Gastrocnemius medialis (tissue), 4 donors: Measurements from ENCODE around the gene ZNF407. TPM values are rescaled to one million over a fixed set of nuclear protein-coding genes. Genes with fewer than 3 reads are reported as not detected.
A peak's percentile ranks its signal among the peaks of the same experiment; 100 is the strongest.

Experiments used
- ATAC-seq, 2 donors: fragments of 150-250 bp; one replicate each; pipeline ENCODE4 v1.9.1; 2016
- DNase-seq, 2 donors: peaks; one replicate each; pipeline ENCODE4 v3.0.0-alpha.2; 2019
- H3K27ac ChIP-seq, 4 donors: fragments of 200-600 bp; sonication (generic); 1 replicate in 1 of 4; 2 replicates in 3 of 4; pipeline ENCODE4 v1.5.1; 2016 to 2018; ENCODE audit warnings: mild to moderate bottlenecking in 2 of 4, moderate library complexity in 1 of 4
- H3K27me3 ChIP-seq, 3 donors: fragments of 200-600 bp; sonication (generic) in 2 of 3; 1 replicate in 1 of 3; 2 replicates in 2 of 3; pipeline versions ENCODE4 v1.5.1 to v1.6.0; 2016 to 2019; ENCODE audit warnings: mild to moderate bottlenecking in 1 of 3, moderate library complexity in 1 of 3
- H3K36me3 ChIP-seq, 2 donors: fragments of 200-600 bp; sonication (generic) in 1 of 2; one replicate each; pipeline ENCODE4 v1.5.1; 2017 to 2018
- H3K4me1 ChIP-seq, 2 donors: fragments of 200-600 bp; sonication (generic) in 1 of 2; one replicate each; pipeline ENCODE4 v1.5.1; 2016 to 2017; ENCODE audit warnings: mild to moderate bottlenecking in 2 of 2
- H3K4me3 ChIP-seq, 4 donors: fragments of 200-600 bp; sonication (generic) in 3 of 4; 1 replicate in 1 of 4; 2 replicates in 3 of 4; pipeline ENCODE4 v1.5.1; 2016 to 2019; ENCODE audit warnings: mild to moderate bottlenecking in 2 of 4
- H3K9me3 ChIP-seq, 3 donors: fragments of 200-600 bp; sonication (generic) in 2 of 3; 1 replicate in 1 of 3; 2 replicates in 2 of 3; pipeline ENCODE4 v1.5.1; 2016 to 2019
- POLR2A ChIP-seq, 2 donors: fragments of 450-650 bp; IDR thresholded peaks; one replicate each; pipeline ENCODE4 v1.6.1; 2017; ENCODE audit warnings: antibody characterized with exemption in 2 of 2, mild to moderate bottlenecking in 2 of 2, moderate library complexity in 2 of 2
- in situ Hi-C, 4 donors: fragments of 200-750 bp; cut with MboI; loops; one replicate each; pipeline versions ENCODE4 v1.15.0 to v1.8.0; 2017; ENCODE audit warnings: low sequenced_read_pairs in 4 of 4
- intact Hi-C: fragments of 100-400 bp; cut with DNase I; formaldehyde crosslinking; loops from one replicate; pipeline ENCODE4 v1.15.1; 2023; ENCODE audit warnings: low total_unique reads
- total RNA-seq, 4 donors: library from RNA; depleted of rRNA; stranded (reverse); fragments of >200 nt; gene quantifications; one replicate each; pipeline versions ENCODE4 v1.1.0 to v1.2.3, GENCODE V29; 2016
- TF ChIP-seq, protein P1 (sequence below), 5 experiments: fragments of 450-650 bp in 3 of 5; fragments of 200-600 bp in 2 of 5; sonication (generic) in 2 of 5; IDR thresholded peaks in 4 of 5; conservative IDR thresholded peaks in 1 of 5; 1 replicate in 4 of 5; 2 replicates in 1 of 5; pipeline ENCODE4 v1.5.1; 2016 to 2019; ENCODE audit warnings: antibody characterized with exemption in 5 of 5, mild to moderate bottlenecking in 3 of 5, moderate library complexity in 3 of 5

The ZNF407 gene
- total RNA-seq, 4 donors from 2014 or later: 5.9 to 11.4 (median 9.2) TPM

DNA sequence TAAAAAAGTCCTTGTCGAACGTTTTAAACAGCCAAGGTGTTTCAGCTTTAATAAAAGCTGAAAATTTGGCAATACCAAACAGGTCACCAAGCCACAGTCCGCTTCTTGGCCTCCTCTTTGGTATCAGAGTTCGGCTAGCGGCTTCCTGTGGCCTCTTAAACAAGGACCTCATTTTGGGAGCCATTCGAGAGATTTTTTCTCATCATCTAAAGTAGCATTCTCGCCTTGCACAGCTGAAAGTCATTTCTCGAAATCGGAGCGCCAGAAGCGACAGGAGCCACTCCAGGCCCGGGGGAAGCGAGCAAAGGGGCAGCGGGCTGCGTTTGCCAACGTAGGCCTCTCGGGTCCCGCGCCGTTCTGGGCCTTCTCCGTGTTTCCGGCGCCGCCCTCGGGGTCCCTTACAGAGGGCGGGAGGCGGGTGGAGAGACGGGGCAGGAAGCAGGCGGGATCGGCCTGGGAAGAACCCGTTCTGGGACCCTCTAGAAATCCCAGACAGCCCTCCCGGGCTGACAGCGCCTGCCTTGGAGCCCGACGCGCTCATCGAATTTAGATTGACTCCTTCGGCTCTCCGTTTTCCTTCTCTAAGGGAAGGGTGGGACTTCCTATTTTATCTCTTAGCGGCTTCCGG lies 522 bp upstream of the ZNF407 start:
- Histone ChIP-seq H3K9me3 (no peaks in the 10 kb centered on the region), H3K27ac (peak overlapping the region; percentile 91 to 98 (median 94)), H3K27me3 (no peaks in the 10 kb centered on the region), H3K4me3 (peak overlapping the region; percentile 81 to 97 (median 94)), H3K36me3 (peaks cover 0 to 14% of the 10 kb centered on the region in 2 donors), H3K4me1 (peaks cover 39 to 42% of the 10 kb centered on the region in 2 donors)
- DNase-seq: peak in 1 of 2 donors; percentile 43
- intact Hi-C loops (loop anchor here (1.0 to 10.0 kb wide), 4 partner anchors 101 to 618 kb away; partner anchors contain the start of genes CNDP2, CYB5A, FBXO15 and TSHZ1), in situ Hi-C loops (loop anchor here in 1 of 4 donors (5.0 kb wide), 1 partner anchor 100 kb away; the partner anchor contains the start of gene CNDP2)
- TF ChIP-seq, protein P1, sequence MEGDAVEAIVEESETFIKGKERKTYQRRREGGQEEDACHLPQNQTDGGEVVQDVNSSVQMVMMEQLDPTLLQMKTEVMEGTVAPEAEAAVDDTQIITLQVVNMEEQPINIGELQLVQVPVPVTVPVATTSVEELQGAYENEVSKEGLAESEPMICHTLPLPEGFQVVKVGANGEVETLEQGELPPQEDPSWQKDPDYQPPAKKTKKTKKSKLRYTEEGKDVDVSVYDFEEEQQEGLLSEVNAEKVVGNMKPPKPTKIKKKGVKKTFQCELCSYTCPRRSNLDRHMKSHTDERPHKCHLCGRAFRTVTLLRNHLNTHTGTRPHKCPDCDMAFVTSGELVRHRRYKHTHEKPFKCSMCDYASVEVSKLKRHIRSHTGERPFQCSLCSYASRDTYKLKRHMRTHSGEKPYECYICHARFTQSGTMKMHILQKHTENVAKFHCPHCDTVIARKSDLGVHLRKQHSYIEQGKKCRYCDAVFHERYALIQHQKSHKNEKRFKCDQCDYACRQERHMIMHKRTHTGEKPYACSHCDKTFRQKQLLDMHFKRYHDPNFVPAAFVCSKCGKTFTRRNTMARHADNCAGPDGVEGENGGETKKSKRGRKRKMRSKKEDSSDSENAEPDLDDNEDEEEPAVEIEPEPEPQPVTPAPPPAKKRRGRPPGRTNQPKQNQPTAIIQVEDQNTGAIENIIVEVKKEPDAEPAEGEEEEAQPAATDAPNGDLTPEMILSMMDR (IDR thresholded peaks at IDR 0.05 in 4 of 5, conservative IDR thresholded peaks at IDR 0.05 in 1 of 5): peak in 1 of 5 experiments; percentile 6
- peak; percentile 63 to 69 for TF ChIP-seq POLR2A (IDR thresholded peaks at IDR 0.05)
- ATAC-seq: peak; percentile 77 to 78

DNA sequence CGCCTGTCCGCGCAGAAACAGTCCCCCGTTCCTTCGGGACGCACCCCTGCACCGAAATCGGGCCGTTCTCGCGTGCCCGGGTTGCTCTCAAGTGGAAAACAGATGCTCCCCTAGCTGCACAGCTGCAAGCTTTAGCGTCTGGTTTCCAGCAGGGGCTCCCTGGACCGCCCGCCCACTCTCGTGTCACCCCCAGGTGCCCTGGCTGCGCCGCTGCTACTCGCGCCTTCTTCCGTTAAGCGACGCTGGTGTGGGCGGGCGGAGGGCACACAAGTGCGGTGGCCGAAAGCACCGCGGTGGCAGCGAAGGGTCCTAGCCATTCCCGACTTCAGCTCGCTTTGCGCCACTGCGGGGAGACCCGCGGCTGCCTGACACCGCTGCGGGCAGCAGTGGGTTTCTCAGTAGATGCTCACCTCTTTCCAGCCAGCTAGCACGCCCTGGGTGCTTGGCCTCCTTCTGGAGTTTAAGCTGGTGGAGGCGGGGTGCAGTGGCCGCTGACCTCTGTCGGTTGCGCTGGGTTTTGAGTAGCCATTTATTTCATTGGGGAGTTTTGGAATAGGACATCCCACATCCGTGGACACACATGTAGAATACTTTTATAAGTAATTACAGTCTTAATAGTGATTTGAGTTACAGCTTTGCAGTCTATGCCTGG lies 806 bp downstream of the ZNF407 start:
- ATAC-seq (peak; percentile 36 to 37), DNase-seq (peak; percentile 9 to 34)
- intact Hi-C loops: loop anchor here (5.0 to 10.0 kb wide), 2 partner anchors 306 to 616 kb away; partner anchors contain the start of genes CYB5A and TSHZ1
- peak overlapping the region; percentile 81 to 97 (median 94) for H3K4me3 ChIP-seq
- H3K36me3 ChIP-seq: peaks cover 0 to 7% of the 10 kb centered on the region in 2 donors
- H3K9me3 ChIP-seq: no peaks in the 10 kb centered on the region
- H3K4me1 ChIP-seq: peaks cover 39 to 42% of the 10 kb centered on the region in 2 donors
- H3K27ac ChIP-seq: peak overlapping the region; percentile 91 to 98 (median 94)
- TF ChIP-seq, protein P1 (IDR thresholded peaks at IDR 0.05 in 4 of 5, conservative IDR thresholded peaks at IDR 0.05 in 1 of 5): peak in 2 of 5 experiments; percentile 12 to 25
- TF ChIP-seq POLR2A (IDR thresholded peaks at IDR 0.05): no peak
- in situ Hi-C loops: loop anchor here in 1 of 4 donors (5.0 kb wide), 1 partner anchor 101 kb away; the partner anchor contains the start of gene CNDP2
- H3K27me3 ChIP-seq: no peaks in the 10 kb centered on the region

GRCh38 chr18:74604361-74604760 lies 6.7 kb downstream of the ZNF407 start:
- no peak for TF ChIP-seq POLR2A (IDR thresholded peaks at IDR 0.05)
- TF ChIP-seq, protein P1 (IDR thresholded peaks at IDR 0.05 in 4 of 5, conservative IDR thresholded peaks at IDR 0.05 in 1 of 5): no peak
- H3K36me3 ChIP-seq: no peaks in the 10 kb centered on the region
- in situ Hi-C loops (no loop called here), intact Hi-C loops (no loop called here)
- no peaks in the 10 kb centered on the region for H3K27me3 ChIP-seq
- H3K4me1 ChIP-seq: peaks cover 20% of the 10 kb centered on the region in 2 donors
- DNase-seq: no peak
- no peak overlapping the region for H3K4me3 ChIP-seq
- no peak overlapping the region for H3K27ac ChIP-seq
- ATAC-seq: no peak
- H3K9me3 ChIP-seq: no peaks in the 10 kb centered on the region

GRCh38 chr18:74604774-74605173 lies 7.1 kb downstream of the ZNF407 start:
- intact Hi-C loops: no loop called here
- TF ChIP-seq, protein P1 (IDR thresholded peaks at IDR 0.05 in 4 of 5, conservative IDR thresholded peaks at IDR 0.05 in 1 of 5): no peak
- TF ChIP-seq POLR2A (IDR thresholded peaks at IDR 0.05): no peak
- no peaks in the 10 kb centered on the region for H3K9me3 ChIP-seq
- no peak overlapping the region for H3K27ac ChIP-seq
- H3K27me3 ChIP-seq: no peaks in the 10 kb centered on the region
- DNase-seq (no peak), ATAC-seq (no peak)
- H3K36me3 ChIP-seq: no peaks in the 10 kb centered on the region
- in situ Hi-C loops: no loop called here
- H3K4me3 ChIP-seq: no peak overlapping the region
- H3K4me1 ChIP-seq: peaks cover 16 to 18% of the 10 kb centered on the region in 2 donors
